GM18870 (cell line): ENCODE data around the gene TMEM14A.
"Not testable (repeated sequence)": the region's sequence is repeated elsewhere in the genome, so short reads cannot be mapped to it uniquely, and the experiment has no call there.

Source experiments
- ATAC-seq: cut with Tn5 transposase; IDR thresholded peaks from one replicate; pipeline ENCODE4 v1.9.1; 2021; ENCODE audit warnings: moderate library complexity; ENCODE audit not compliant: unreplicated experiment

The TMEM14A gene

GRCh38 chr6:52655941-52656340 lies 15.0 kb upstream of the TMEM14A start:
- ATAC-seq, result not testable (repeated sequence)

GRCh38 chr6:52657870-52658269 lies 13.0 kb upstream of the TMEM14A start:
- no peak for ATAC-seq

- ATAC-seq, result no peak
These were observed 9.4 kb upstream of the TMEM14A start for GRCh38 chr6:52661551-52661950.

- ATAC-seq, result no peak
These were observed 8.9 kb upstream of the TMEM14A start for GRCh38 chr6:52662031-52662430.

DNA sequence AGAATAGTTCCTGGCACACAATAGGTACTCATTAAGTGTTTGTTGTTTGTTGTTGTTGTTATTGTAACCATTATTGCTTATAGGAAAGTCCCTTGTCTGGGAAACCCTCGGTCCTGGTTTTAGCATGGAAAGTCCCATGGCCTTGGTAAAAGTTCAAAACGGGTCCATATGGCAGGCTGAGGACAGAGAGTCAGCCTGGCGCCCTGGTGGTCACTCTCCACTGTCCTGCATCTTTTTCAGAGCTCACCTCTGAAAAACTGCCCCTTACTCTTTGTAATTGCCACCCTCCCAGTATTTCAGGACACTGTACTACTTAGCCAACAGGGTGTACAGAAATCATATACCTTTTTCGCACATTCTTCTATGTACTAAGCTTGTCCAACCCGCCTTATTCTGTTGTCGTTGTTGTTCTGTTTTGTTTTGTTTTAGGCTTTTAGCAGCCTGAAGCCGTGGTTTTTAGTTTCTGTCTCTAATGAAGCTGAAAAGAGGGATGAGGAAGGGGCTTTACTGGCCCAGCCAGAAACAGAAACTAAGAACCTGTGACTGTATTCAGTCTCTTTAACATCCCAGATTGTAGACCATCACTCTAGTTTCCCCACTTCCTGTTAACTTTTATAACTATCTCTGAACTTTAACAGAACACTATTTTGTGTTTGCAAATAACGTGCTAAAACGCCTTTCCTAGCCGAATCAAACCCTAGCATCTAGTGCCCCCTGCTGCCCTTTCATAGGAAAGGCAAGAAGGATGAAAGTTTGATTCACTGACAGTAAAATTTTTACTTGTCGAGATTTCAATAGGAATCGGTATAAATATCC lies 7.6 kb upstream of the TMEM14A start:
- peak; percentile 29 for ATAC-seq

DNA sequence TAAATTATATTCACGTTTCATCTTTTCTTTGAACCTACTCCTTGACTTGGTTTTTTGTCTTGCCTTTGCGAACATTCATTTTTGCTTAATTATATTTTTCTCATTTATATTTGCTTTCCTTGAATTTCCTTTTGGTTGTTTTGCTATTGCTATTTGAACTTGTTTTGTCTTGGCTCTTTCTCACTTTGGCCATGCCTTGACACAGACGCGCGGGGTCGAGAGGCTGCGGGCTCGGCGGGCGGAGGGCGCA lies 7.1 kb upstream of the TMEM14A start:
- no peak for ATAC-seq

DNA sequence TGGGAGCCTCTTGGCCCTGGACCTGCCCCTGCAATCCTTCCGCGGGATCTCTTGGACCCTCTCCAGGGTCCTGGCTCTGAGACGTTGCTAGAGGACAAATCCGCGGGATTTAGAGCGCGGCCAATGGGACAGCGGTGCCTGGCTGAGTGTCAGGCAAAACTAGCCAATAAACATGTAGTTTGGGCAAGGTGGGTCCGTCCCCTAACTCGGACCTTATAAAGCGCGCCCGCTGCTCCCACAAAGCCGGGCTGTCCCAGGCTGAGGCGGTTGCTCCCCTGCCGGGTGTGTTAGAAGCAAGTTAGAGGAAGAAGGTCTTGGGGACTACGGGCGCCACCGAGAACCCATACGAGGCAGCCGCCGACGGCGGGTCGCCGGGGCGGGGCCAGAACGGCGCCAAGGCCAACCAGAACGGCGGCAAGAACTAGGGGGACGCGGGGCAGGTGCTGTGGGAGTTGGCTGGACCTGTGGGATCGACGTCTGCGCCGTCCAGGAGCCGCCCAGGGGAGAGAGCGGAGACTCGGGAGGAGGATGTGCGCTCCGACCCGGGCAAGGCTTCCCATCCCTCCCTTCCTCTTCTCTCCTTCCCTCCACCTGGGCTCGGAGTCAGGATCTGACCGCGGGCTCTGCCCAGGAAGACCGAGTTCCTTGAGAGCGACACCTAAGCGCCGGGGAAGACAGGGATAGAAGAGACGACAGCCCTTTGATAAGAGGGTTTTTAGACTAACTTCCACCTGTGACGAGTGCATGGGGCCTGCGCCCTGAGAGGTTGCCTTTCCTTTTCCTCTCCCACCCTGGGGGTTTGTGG lies 6.5 kb upstream of the TMEM14A start:
- ATAC-seq, result peak; percentile 85

DNA sequence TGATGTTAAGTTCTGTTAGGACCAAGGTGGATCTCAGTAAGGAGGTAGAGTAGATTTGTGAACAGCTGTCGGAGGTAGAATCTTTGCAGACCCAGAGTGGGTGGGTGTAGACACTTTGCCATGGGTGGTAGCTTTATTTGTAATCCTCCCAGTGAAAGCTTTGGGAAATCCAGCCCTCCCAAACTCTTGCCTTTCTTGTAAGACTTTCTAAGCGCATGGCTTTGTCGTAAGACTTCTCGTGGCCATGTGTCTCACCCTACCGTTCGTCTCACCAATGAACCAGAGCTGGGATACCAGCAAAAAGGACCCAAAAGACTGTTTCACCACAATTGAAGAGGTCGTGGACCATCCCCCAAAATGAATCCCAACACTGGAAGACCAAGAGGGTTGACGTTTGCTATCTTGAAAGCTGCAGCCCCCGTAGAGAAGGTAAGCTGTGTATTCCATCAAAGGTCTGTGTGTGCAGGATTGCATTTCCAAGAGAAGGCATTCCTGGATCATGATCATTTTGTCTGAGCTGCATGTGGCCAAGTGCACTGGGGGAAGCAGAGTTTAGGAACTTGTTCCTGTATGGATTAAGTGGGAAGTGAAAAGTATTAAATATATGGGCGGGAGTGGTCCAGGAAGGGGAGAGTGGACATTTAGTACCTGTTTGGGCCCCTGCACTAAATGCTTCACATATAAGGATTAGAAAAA lies 5.8 kb upstream of the TMEM14A start:
- ATAC-seq, result no peak

- no peak for ATAC-seq
These were observed 4.8 kb upstream of the TMEM14A start for GRCh38 chr6:52666071-52666470.

GRCh38 chr6:52666523-52666922 lies 4.4 kb upstream of the TMEM14A start:
- ATAC-seq, result no peak

- no peak for ATAC-seq
These were observed 3.3 kb upstream of the TMEM14A start for GRCh38 chr6:52667572-52667971.

DNA sequence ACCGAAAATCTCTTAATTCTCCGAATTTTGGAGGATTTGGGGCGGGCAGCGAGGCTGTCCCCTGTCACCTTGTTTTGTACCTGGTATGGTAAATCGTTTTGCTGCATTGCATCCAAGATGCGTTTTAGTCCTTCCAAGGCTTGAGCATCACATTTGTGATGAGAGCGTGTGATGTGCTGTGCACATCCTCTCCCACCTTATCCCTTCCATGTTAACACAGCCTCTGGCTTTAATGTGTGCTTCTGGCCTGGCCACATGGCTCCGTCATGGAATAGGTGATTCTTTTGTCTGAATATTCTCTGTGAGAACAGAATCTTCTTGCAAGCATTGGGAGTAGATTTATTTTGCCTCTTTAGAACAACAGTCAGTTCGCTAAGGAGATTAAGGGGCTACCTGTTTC lies 763 bp downstream of the TMEM14A start:
- no peak for ATAC-seq

GRCh38 chr6:52672412-52673025 lies 1.6 kb downstream of the TMEM14A start:
- ATAC-seq, result no peak

GRCh38 chr6:52674666-52675065 lies 3.8 kb downstream of the TMEM14A start:
- ATAC-seq, result no peak

GRCh38 chr6:52675372-52675771 lies 4.5 kb downstream of the TMEM14A start:
- ATAC-seq, result no peak

- ATAC-seq, result not testable (repeated sequence)
These were observed 5.7 kb downstream of the TMEM14A start for GRCh38 chr6:52676631-52677030.

DNA sequence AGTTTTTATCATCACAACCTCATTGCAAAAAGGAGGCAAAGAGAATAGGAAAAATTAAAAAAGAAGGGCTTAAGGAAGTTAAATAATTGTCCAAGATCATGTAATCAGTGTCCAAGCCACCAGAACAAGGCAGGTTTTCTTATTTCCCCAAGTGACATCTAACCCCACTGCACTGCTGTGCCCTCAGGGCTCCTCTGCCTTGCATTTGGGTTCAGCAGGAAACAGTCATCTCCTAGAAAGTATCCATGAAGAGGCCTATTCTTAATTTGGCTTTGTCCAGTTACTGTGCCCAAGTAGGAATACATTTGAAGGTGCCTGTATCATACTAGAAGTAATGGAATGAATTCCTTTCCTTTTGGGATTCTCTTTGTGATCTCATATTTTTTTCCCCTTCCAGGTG lies 10.5 kb downstream of the TMEM14A start:
- no peak for ATAC-seq

GRCh38 chr6:52686878-52687699 lies 16.2 kb downstream of the TMEM14A start:
- ATAC-seq, result no peak

DNA sequence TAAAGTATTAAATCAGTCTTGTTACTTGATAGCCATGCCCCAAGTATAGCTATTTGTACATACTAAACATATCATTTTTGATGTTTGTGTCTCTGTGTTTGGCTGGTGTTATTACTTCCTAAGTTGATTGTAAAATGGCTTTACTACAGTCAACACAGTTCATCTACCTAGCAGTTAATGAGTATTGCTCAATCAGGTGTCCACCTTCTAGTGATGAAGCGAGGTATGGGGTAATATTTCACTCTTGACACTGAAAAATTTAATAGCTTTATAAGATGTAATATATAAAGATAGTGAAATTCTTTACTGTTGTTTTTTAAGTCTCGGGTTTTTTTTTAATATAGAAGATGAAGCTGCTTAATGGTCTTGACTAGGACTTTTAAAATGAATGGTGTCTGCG lies 18.9 kb downstream of the TMEM14A start:
- ATAC-seq, result no peak

DNA sequence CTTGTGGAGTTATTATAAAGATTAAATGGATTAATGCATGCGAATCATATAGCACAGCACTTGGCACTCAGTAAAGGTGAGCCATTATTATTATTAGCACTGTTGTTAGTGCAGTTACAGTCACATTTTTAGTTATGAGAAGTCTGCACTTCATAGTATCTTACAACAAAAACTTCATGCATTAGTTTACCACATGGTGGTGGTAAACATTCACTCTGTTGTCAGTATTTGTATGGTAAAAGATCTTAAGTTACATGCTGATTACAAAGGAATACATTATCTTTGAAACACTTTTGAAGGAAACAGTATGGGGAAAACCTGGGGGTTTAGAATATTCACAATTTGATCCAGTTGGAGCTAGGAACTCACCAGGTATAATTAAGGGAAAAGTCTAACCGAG lies 20.8 kb downstream of the TMEM14A start:
- ATAC-seq, result no peak

- ATAC-seq, result no peak
These were observed 22.9 kb downstream of the TMEM14A start for GRCh38 chr6:52693773-52694172.
